ENCODE results near the gene STARD8.

The STARD8 gene

DNA sequence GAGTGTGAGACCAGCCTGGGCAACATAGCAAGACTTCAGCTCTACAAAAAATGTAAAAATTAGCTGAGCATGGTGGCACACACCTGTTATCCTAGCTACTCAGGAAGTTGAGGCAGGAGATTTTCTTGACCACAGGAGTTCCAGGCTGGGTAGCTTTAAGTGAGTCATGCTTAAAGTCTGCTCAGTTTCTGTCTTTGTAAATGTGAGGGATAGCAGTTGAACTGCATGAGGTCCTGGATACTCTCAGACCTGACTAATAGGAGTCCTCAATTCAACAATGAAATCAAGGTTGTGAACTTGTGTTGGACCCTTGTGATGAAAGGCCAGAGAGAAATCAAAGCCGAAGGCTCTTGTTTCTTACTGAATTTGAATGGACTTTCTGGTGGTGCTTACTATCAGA lies 45.2 kb downstream of the STARD8 start:
- no peak for DNase-seq

DNA sequence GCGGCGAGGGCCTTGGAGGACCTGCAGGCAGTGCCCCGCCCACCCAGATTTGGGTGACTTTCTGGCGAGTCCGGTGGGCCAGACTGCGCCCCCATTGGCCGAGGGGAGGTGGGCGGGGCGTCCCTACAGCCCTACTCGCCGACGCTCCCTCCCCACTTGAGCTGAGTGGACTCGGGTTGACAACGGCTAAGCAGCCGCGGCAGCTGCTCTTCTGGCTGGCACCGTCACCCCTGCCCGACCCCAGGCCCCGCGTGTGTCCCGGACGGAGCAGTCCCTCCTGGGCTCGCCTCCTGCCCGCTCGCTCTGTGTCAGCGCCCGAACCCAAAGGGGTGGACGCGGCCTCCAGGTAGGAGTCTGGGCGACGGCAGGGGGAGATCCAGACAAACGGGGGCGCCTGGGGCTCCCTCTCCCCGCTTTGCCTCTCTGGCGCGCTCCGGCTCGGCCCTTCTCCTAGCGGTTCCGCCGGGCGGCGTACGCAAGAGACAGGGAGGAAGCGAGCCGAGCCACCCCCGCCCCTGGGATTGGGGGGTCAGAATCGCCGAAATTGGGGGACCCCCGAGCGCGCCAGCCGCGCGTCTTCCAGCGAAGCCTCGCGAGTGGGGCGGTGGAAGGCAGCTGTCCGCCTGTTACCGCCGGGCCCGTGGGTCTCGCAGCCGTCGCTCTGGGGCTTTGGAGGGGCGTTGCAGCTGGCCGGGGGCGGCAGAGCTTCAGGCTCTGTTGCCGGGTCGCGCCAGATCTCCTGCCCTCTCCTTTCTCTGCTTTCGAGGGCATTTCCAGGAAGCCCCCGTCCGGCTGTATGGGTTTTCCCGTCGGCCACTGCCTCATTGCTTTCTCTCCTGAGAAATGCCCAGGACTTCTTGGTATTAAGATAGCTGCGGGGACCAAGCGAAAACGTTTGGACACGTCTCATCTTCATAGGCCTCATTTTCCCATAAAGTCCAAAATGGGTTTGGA lies 46.3 kb downstream of the STARD8 start:
- no peak for DNase-seq

DNA sequence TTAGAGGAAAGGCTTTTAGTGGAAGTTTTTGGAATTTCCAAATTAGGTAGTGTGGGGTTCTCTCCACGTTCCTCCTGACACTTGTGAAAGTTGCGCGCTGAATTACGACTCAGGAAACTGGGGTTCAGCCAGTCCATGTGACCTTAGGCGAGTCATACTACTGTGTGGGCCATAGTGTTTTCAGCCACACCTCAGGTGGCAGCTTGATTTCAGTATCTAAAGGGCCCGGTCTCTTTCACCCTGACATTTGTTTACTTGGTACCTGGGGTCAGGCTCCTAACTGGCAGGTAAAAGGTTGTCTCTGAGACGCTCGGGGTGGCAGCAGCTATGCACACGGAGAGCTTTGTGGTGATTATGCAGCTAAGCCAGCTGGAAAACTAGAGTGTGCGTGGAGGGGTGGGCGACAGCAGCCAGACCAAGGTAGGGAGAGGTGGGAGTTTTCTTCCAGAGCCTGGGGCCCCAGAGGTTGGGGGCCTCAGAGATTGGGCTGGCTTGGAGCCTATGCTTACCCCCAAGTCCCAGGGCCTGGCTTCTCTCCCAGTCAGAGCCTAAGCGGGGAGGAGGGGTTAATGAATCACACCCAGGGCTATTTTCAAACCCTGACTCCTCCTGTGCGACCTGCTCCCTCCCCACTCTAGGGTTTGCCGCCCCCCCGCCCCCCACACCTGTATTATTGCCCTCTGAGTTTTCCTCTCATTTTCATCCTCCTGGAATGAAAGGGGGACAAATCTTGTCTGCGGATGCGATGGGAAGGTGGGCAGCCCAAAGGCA lies 47.2 kb downstream of the STARD8 start:
- no peak for DNase-seq

DNA sequence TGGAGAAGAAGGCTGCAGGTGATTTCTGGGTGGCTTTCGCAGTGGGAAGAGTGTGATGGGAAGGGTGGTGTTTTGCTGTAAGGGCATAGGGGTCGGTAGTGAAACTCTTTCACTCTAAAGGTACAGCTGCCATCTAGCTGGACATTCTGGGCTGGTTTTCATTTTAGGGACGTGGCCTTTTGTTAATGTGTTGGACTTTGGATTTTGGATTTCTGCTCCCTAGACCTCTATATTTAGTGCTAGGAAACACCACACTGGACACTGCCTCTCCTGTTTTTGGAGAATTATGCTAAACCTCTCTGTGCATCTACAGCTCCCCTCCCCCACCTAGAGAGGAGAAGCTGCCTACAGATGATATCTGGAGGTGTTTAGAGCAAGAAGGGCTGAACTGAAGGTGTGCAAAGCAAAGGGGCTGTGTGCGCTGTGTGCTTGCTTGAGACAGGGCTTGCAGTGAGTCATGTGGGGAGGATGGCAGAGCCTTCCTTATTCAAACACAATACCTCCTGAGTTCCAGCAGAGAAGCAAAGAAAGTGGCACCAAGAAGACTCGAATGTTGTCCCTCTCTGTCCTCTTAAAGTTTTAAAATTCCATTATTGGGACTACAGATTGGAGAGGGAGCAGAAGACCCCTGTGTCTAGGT lies 47.9 kb downstream of the STARD8 start:
- DNase-seq = no peak

DNA sequence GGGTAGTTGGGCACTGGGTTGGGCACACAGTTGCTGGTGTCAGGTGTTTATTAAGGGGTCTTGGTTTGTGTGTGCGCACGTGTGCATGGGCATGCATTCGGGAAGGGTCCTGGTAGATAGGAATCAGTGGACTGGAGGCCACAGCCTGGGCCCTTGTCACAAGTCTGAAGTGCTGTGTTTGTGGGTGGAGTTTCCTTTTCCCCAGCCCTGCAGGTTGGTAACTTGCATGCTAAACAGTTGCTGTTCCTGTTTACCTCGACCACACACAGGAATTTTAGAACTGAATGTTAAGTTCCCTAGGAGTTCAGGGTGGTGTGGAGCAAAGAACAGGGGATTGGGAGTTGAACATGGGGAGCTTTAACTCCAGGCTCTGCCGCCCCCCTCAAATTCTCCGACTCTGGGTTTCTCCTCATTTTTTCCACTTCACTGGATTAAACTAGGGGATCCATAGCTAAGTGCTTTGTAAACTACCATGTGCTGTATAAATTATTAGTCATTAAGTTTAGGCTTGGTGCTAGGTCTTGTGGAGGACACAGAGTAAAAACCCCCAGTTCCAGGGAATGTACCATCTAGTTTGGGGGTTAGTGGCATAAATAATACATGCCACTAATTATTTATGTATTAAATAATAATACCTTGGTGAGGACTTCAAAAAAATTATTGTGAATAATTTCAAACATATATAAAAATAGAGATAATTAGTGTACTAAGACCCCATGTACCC lies 49.0 kb downstream of the STARD8 start:
- DNase-seq = no peak

DNA sequence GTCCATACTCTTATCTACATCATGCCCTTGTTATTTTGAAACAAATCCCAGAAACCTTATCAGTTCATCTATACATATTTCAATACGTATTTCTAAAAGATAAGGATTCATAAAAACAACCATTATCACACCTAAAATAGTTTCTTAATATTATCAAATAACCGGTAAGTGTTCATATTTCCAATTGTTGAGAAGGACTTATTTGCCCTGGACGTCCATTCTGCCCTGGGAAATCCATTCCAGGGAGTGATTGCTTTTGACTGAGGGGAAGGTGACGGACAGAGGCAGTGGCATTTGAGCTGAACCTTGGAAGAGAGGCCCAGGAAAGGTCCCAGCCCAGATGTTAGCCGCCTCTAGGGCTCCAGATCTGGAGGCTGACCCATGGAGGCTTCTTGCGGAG lies 49.6 kb downstream of the STARD8 start:
- DNase-seq = no peak

DNA sequence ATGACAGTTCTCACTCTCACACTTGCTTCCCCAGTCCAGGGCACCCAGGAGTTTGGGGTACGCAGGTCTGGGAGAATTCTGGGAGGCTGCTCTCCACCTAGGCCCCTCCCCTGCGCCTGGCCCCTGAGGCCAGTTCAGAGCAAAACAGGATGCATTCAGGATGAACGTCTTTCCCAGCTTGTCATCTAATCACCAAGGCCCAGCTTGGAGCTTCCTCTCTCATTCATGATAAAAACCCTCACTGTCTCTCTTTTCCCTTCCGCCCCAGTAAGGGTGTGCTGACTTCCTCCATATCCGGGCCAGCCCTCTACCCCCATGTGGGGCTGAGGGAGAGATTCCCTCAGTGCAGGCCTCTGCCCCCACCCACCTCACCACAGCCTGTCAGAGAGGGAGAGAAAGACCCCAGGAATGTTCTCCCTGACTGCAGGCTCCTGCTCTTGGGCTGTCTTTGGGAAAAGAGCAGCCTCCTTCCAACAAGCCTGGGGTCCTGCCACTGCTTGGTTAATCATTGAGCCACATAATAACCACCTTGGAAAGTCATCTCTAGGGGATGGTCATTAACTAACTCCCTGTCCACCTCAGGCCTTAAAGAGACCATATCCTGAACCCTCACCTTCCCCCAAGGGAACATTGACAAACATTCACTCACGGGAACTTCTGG lies 50.1 kb downstream of the STARD8 start:
- no peak for DNase-seq

DNA sequence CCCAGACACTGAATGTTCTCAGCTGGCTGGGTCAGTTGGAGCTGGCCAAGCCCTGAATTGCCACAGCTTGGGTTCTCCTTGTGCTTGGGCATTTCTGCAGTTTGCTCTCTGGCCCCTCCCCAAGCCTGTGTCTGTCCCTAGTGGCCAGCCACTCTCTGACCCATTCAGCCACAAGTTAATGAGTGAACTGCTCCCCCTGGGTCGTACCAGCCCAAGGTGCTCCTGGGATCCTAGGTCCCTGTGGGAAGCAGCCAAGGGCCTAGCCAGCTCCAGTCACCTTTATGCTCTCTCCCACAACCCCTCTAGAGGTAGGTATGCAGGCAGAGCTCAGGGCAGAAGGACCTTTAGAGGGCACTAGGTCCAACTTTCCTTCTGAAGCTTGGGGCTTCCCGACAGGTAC lies 51.5 kb downstream of the STARD8 start:
- DNase-seq = no peak

DNA sequence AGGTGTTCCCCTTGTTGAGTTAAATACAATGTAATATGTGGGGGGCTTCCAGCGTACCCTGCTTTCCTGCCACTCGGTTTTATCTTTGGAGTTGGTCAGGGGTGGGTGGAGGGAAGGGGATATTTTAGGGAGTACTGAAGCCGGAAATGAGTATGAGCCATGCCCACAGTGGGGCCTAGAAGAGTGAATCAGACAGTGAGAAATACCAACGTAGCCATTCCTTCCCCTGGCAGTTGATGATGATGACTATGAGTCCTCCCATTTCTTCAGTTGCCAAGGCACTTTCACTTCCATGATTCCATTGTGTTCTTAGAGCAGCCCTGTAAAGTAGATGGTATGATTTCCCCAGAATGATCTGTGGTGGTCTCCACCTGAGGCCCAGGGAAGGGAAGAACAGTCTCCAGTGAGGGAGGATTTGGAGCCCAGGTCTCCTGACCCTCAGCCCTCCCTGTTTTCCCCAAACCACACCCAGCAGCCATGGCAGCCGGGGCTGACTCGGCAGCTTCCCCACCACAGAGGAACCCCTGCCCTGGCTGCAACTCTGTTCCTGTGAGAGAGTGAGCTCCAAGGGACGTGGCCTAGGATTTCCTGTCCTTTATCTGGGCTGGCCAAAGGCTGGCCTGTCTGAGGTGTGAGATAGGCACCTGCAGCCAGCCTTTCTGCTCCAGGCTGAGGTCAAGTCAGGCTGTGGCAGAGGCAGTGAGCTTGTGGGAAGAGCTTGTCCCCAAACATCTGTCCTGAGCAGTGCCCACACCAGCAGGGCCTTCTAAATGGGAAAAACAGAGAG lies 52.7 kb downstream of the STARD8 start:
- DNase-seq = no peak

DNA sequence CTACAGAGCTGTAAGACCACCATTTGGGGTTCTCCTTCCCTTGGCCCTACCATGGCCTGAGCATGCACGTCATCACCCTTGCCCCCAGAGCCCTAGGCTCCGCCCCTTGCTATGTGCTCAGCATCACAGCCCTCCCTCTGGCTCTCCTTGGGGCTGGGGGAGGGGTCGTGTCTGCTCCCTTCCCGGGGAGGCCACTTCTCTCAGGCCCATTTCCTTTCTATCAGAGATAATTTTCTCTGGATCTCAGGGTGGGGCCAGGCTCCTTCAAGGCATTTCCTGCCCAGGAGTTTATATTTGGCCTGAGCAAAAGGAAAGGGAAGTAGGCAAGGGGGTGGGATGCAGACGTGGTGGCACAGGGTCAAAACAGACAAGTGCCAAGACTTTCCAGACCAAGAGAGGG lies 55.9 kb downstream of the STARD8 start:
- DNase-seq = no peak

DNA sequence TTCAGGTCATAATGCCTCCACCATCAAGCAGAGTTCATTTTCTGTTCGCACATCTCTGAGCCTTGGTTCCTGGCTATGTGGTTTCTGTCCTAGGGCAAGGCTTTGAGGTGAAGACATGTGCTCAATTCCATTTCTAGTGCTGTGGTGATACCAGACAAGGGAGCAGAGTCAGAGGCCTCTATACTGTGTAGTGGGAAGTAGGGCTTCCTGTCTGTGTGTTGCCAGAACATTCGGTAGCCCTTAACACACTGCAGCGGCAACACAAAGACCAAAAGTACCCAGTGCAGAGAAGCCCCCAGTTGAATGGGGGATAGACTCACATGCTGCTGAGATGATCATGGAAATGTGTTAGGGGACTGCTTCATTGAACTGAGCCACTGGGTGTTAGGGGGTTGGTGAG lies 56.4 kb downstream of the STARD8 start:
- no peak for DNase-seq

DNA sequence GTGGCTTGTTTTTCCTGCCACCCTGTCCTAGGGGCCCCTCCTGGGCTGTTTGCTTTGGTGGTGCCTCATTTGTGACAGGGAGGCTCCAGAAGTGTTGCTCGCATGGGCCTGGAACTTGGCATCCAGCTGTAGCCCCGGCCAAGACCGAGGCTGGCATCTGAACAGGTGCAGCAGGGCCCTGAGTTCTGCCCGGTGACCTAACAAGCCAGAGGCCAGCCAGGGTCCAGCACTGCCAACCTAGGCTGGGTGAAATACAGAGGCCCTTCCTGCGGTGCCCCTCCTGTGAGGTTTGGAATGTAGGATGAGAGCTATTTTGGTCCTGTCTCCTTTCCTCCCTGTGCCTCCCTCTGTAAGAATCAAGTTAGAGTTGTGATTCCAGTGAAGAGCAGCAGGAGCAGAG lies 58.5 kb downstream of the STARD8 start:
- DNase-seq = no peak

DNA sequence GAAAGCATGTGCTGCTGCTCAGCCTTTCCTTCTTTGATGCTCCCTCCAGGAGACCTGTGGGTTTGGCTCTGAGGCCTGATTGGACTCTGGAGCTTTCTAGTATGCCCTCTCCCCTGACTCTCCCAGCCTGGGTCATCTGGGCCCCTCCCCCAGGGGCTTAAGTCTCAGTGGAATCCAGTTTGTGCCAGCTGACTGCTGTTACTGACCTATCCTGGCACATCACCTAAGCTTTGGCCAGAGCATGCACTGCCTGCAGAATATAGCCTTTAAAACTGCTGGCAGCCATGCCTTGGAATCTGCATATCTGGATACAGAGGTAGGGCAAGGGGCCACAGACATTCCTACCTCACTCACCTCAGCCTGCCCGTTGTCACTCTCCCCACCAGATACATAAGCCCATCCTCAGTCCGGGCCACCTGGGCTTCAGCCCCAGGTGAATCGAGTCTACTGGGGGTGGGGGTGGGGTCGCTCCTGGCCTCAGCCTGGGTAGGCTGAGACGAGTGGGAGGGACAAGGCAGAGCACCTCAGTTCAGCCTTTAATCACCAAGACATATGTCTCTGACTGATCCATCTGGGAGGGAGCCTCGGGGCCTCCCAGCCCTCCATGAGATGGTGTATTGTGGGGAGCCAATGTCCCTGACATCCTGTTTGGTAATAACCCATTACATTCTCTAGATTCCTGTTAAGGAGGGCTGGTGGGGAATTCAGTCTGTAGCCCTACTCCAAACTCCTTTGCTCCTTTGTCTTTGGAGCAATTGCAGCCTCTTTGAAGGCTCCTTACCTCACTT lies 61.2 kb downstream of the STARD8 start:
- DNase-seq = no peak

DNA sequence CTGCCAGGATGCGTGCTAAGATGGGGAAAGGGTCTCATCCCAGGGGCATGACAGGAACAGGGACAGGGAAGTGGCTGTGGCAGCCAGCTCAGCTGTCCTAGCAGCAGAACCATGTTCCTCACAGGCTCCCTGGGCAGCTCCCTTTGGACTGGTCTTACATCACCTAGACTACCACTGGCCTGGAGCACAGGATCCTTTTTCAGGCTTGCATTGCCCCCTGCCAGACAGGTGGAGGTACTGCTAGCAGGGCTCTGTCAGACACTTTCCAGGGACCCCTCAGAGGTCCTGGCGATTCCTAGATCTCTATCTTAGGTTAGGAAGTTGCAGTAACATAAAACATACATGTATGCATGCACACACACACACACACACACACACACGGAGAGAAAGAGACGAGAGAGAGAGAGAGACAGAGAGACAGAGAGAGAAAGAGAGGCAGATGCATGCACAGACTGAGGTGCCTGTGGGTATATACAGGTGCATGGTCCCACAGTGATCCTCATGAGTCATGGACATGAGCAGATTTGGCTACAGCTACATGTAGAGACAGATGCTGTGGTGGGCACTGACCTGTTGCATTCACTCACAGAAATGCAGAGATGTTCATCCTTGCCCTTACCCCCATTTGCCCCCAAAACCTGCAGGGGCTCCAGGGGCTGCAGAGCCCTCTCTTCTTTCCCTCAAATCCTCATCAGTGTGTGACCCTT lies 63.6 kb downstream of the STARD8 start:
- DNase-seq = no peak

DNA sequence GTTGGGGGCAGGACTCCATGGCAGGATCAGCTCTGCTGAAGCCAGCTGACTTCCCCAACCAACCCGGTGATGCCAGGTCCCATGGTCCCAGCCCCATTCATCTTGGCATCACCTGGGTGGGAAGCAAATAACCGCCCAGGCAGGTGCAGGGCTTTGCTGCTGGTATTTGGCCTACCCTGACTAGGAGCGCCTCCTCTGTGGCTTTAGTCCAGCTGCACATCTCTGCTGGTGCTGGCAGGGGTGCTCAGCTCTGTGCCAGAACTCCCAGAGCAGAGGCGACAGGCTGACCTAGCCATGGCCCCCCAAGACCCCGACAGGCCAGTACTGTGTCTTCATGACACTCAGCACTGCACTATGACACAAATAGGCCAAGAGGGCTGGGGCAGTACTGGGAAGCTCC lies 64.4 kb downstream of the STARD8 start:
- DNase-seq = no peak

DNA sequence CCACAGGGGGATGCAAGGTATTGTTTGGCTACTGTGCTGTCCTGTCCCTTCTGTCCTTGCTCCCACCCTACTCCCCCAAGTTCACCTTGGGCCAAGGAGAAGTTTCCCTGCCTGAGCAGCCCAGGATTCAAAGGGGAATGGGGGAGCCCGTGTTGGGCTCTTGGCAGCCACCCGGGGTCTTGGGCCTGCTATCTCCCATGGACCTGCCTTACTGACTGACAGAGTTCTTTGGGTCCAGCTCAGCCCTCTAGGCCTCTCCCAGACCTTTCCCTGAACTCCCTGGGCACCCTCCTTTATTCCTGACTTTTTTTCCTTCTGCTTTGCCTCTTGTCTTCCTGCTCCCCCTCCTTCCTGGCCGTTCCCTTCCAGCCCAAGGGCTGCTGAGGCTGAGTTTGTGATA lies 67.4 kb downstream of the STARD8 start:
- DNase-seq = no peak

DNA sequence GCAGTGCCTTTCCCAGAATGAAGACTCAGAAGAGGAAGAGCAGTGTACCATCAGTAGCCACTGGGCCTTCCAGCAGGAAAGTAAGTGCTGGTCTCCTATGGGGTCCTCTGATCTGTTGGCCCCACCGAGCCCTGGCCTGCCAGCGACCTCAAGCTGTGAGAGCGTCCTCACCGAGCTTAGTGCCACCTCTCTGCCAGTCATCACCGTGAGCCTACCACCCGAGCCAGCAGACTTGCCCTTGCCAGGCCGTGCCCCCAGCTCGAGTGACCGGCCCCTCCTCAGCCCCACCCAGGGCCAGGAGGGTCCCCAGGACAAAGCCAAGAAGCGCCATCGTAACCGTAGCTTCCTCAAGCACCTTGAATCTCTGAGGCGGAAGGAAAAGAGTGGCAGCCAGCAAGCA lies 69.7 kb downstream of the STARD8 start:
- DNase-seq = no peak

DNA sequence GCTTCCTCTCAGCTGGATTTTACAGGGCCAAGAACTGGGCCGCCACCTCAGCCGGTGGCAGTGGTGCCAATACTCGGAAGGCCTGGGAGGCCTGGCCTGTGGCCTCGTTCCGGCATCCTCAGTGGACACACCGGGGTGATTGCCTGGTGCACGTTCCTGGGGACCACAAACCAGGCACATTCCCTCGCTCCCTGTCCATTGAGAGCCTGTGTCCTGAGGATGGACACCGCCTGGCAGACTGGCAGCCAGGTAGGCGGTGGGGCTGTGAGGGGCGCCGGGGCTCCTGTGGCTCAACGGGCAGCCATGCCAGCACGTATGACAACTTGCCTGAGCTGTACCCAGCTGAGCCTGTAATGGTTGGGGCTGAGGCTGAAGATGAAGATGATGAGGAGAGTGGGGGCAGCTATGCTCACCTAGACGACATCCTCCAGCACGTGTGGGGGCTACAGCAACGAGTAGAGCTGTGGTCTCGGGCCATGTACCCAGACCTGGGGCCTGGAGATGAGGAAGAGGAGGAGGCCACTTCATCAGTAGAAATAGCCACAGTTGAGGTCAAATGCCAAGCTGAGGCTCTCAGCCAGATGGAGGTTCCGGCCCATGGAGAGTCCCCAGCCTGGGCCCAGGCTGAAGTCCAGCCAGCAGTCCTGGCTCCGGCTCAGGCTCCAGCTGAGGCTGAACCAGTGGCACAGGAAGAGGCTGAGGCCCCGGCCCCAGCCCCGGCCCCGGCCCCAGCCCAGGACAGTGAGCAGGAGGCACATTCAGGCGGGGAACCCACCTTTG lies 70.4 kb downstream of the STARD8 start:
- DNase-seq = no peak

DNA sequence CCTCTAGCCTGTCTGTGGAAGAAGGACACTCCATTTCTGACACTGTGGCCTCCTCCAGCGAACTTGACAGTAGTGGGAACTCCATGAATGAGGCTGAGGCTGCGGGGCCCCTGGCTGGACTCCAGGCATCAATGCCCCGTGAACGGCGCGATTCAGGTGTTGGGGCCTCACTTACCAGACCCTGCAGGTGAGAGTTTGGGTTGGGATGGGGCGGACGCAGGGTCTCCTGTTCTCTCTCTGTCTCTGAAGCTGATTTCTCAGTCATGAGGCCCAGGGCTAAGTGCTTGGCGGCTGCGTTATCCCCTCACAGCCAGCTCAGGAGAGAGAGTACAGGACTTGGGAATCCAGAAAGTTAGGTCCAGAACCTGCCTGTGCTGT lies 71.0 kb downstream of the STARD8 start:
- DNase-seq = no peak
